ENCODE measurements around the gene CCL11. TPM values are rescaled to one million over a fixed set of nuclear protein-coding genes. Genes with fewer than 3 reads are reported as not detected.

CCL11 gene
- total RNA-seq, 2 donors from 2014 or later, result not detected

DNA sequence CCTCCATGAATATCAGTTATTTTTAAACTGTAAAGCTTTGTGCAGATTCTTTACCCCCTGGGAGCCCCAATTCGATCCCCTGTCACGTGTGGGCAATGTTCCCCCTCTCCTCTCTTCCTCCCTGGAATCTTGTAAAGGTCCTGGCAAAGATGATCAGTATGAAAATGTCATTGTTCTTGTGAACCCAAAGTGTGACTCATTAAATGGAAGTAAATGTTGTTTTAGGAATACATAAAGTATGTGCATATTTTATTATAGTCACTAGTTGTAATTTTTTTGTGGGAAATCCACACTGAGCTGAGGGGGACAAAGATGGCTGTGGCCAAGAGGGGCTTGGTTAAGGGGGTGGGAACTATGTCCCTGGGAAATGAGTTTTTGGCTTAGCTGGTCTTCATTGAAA is 2.3 kb downstream of the CCL11 start:
- no peak for ATAC-seq (ENCODE audit: insufficient number of reproducible peaks, low FRiP score, low read depth)
- no peak for DNase-seq (ENCODE audit: low spot score)
- TF ChIP-seq, protein P1, sequence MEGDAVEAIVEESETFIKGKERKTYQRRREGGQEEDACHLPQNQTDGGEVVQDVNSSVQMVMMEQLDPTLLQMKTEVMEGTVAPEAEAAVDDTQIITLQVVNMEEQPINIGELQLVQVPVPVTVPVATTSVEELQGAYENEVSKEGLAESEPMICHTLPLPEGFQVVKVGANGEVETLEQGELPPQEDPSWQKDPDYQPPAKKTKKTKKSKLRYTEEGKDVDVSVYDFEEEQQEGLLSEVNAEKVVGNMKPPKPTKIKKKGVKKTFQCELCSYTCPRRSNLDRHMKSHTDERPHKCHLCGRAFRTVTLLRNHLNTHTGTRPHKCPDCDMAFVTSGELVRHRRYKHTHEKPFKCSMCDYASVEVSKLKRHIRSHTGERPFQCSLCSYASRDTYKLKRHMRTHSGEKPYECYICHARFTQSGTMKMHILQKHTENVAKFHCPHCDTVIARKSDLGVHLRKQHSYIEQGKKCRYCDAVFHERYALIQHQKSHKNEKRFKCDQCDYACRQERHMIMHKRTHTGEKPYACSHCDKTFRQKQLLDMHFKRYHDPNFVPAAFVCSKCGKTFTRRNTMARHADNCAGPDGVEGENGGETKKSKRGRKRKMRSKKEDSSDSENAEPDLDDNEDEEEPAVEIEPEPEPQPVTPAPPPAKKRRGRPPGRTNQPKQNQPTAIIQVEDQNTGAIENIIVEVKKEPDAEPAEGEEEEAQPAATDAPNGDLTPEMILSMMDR (IDR thresholded peaks at IDR 0.05), result no peak
- Histone ChIP-seq H3K4me3 (no peak overlapping the region), H3K27me3 (replicated peaks; ENCODE audit: insufficient read depth) (no peaks in the 10 kb centered on the region), H3K4me1 (ENCODE audit: control insufficient read depth in 1 of 2, low read depth in 2 of 2) (no peaks in the 10 kb centered on the region), H3K27ac (no peak overlapping the region), H3K9me3 (no peaks in the 10 kb centered on the region), H3K36me3 (no peaks in the 10 kb centered on the region)

DNA sequence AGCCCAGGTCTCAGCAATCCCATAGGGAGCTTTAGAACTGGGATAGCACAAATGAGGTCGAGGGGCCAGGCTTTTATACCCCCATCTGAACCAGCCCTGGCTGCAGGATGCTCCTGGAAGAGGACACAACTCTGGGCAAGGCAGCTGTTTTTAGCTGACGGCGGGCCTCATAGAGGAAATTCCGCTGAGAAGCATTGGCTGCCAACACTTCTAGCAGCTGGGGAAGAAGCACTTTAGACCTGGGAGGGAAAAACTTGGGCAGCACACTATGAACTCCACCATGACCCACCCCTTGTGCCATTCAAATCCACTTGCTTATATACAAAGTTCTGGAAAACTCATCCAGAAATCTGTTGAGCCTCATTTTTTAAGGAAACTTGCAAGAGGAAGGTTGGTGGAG is 5.0 kb downstream of the CCL11 start:
- no peak overlapping the region for H3K4me3 ChIP-seq

DNA sequence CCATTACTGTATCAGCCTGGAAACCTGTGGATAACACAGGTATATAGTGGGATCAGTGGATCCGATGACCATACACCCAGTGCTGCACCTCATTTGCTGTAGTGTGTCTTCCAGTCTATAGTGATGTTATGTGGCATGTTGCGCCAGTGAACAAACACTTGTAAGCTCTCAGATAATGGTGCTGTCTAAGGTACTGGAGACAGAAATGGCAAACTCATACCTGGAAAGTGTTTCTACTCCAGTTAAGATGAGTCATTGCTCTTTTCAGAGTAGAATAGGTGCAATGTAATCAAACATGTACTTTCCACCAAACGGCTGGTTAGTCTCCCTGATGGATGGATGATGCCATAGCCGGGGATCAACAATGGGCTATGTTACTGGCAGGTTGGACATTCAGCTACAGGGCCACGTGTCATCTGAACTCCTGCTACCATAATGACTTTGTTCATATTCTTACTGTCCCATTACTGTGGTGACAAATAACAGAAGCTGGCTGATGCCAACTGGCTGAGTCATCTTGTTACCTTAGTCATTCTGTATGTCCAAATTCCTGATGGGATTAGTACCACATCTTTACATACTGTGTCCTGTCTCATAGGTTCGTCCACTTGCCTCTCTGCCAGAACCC is 6.3 kb downstream of the CCL11 start:
- Histone ChIP-seq H3K36me3 (no peaks in the 10 kb centered on the region), H3K4me3 (no peak overlapping the region), H3K27me3 (replicated peaks; ENCODE audit: insufficient read depth) (no peaks in the 10 kb centered on the region), H3K27ac (no peak overlapping the region), H3K9me3 (no peaks in the 10 kb centered on the region), H3K4me1 (ENCODE audit: control insufficient read depth in 1 of 2, low read depth in 2 of 2) (no peaks in the 10 kb centered on the region)
- ATAC-seq (ENCODE audit: insufficient number of reproducible peaks, low FRiP score, low read depth), result no peak
- DNase-seq (ENCODE audit: low spot score), result no peak
- TF ChIP-seq, protein P1 (IDR thresholded peaks at IDR 0.05), result no peak

More for the DNA sequence above, 5.0 kb downstream of the CCL11 start:
- Histone ChIP-seq H3K27ac (no peak overlapping the region), H3K9me3 (no peaks in the 10 kb centered on the region), H3K4me1 (ENCODE audit: control insufficient read depth in 1 of 2, low read depth in 2 of 2) (no peaks in the 10 kb centered on the region), H3K27me3 (replicated peaks; ENCODE audit: insufficient read depth) (no peaks in the 10 kb centered on the region), H3K36me3 (no peaks in the 10 kb centered on the region)
- DNase-seq (ENCODE audit: low spot score) (no peak), ATAC-seq (ENCODE audit: insufficient number of reproducible peaks, low FRiP score, low read depth) (no peak)
- TF ChIP-seq, protein P1 (IDR thresholded peaks at IDR 0.05), result no peak

DNA sequence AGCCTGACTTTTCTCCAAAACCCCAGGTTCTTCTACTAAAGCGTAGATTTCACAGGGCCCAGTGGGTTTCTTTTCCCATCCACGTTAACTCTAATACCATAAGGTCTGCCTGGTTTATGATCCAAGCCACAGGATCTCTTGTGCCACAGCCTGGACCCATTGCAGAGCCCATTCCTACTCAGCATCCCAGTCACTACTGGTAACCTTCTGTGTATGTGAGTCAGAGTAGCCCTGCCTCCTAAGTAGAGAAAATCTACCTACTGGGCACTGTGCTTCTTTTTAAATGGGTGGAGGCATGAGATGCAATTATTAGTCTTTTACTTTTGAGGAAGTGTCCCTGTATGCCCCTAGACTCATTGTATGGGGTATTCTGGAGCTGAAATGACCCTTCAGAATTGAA is 13.5 kb downstream of the CCL11 start:
- DNase-seq (ENCODE audit: low spot score), result no peak
- Histone ChIP-seq H3K9me3 (no peaks in the 10 kb centered on the region), H3K27ac (no peak overlapping the region), H3K36me3 (no peaks in the 10 kb centered on the region), H3K27me3 (replicated peaks; ENCODE audit: insufficient read depth) (no peaks in the 10 kb centered on the region), H3K4me1 (ENCODE audit: control insufficient read depth in 1 of 2, low read depth in 2 of 2) (peaks cover 0 to 23% of the 10 kb centered on the region in 2 donors), H3K4me3 (no peak overlapping the region)
- no peak for ATAC-seq (ENCODE audit: insufficient number of reproducible peaks, low FRiP score, low read depth)
- TF ChIP-seq, protein P1 (IDR thresholded peaks at IDR 0.05), result no peak

DNA sequence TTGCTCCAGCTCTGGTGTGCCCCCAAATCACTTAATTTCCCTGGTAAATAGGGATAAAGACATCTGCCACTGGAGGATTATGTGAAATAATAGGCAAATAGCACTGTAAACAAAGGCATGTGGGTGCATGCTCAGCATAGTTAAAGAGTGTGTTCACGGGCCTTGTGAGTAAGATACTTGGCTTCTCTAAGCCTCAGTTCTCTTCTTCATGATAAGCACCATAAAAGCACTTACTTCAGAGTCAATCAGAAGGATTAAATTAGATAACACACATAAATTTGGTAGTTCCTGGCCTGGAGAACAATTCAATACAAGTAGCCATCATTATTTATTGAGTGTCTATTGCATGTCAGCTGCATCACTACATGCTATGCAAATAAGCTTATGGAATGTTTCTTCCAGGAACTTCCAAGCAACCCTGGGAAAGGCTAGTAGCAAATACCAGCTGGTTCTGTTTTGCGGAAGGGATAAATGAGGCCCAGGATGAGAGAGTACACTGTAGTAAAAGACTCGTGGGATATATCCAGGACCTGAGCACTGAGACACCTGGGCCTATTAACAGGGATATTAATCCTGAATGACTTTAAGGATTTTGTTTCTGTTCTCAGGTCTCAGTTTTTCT is 14.5 kb downstream of the CCL11 start:
- H3K36me3 ChIP-seq, result no peaks in the 10 kb centered on the region
- no peak overlapping the region for H3K27ac ChIP-seq
- H3K9me3 ChIP-seq, result no peaks in the 10 kb centered on the region
- no peaks in the 10 kb centered on the region for H3K27me3 ChIP-seq (replicated peaks; ENCODE audit: insufficient read depth)
- TF ChIP-seq, protein P1 (IDR thresholded peaks at IDR 0.05), result no peak
- H3K4me1 ChIP-seq (ENCODE audit: control insufficient read depth in 1 of 2, low read depth in 2 of 2), result peaks cover 0 to 23% of the 10 kb centered on the region in 2 donors
- DNase-seq (ENCODE audit: low spot score), result no peak
- no peak for ATAC-seq (ENCODE audit: insufficient number of reproducible peaks, low FRiP score, low read depth)
- H3K4me3 ChIP-seq, result no peak overlapping the region
